Hepatocyte (in vitro differentiated cells): ENCODE data around the gene ACTR1A.

Experiments
- CTCF ChIP-seq: fragments of 200-600 bp; sonication (generic); IDR thresholded peaks from 2 replicates; pipeline ENCODE4 v1.5.1; 2016; ENCODE audit warnings: antibody characterized with exemption, mild to moderate bottlenecking; ENCODE audit not compliant: poor library complexity
- EZH2 ChIP-seq: fragments of 200-600 bp; sonication (generic); IDR thresholded peaks from 2 replicates; pipeline ENCODE4 v1.6.1; 2016; ENCODE audit warnings: antibody characterized with exemption, mild to moderate bottlenecking, borderline replicate concordance

- TF ChIP-seq EZH2 (no peak), CTCF (no peak)
Measured at GRCh38 chr10:102458656-102459055, 43.9 kb downstream of the ACTR1A start.
